ENCODE results near the gene PCDHGB3. TPM values are rescaled to one million over a fixed set of nuclear protein-coding genes. Genes with fewer than 3 reads are reported as not detected.
A peak's percentile ranks its signal among the peaks of the same experiment; 100 is the strongest.
"Not testable (repeated sequence)": the region's sequence is repeated elsewhere in the genome, so short reads cannot be mapped to it uniquely, and the experiment has no call there.

PCDHGB3 gene
- total and polyA plus RNA-seq, 12 donors, result 0.39 to 14.0 (median 9.0) TPM

DNA sequence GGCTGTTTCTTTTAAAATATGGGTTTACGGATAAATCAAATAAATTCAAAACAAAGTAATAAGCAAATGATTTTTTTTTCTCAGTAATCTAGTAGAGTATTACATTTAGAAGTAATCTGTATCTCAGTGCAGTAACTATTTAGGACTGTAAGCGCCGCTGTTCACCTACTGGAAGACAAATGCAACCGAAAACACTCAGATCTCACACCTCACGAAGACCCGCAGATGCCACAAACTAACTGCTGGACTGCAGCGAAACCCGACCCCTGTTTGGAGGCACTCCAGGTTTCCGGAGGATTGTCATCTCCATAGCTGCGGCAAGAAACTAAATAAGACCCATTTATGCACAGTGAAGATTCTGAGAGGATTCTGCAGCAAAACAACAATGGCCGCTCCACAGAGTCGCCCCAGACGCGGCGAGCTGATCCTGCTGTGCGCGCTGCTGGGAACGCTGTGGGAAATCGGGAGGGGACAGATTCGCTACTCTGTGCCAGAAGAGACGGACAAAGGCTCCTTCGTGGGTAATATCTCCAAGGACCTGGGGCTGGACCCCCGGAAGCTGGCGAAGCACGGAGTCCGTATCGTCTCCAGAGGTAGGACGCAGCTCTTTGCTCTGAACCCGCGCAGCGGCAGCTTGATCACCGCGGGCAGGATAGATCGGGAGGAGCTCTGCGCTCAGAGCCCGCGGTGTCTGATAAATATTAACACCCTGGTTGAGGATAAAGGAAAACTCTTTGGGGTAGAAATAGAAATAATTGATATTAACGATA, 22.6 kb downstream of the PCDHGB3 start, which contains the start of gene PCDHGA8:
Gene PCDHGA8, plus strand, starts transcription at position 205 of the 770 bp plus-strand sequence. Its CDS starts 181 bp downstream, at position 386.
- peaks cover 0 to 28% (median 3%) of the 10 kb centered on the region in 9 donors for H3K36me3 ChIP-seq
- DNase-seq, result no peak
- WGBS, 2 donors, result 37 to 40% methylated on average over 38 of the region's 38 CpGs
- TF ChIP-seq, protein P1, sequence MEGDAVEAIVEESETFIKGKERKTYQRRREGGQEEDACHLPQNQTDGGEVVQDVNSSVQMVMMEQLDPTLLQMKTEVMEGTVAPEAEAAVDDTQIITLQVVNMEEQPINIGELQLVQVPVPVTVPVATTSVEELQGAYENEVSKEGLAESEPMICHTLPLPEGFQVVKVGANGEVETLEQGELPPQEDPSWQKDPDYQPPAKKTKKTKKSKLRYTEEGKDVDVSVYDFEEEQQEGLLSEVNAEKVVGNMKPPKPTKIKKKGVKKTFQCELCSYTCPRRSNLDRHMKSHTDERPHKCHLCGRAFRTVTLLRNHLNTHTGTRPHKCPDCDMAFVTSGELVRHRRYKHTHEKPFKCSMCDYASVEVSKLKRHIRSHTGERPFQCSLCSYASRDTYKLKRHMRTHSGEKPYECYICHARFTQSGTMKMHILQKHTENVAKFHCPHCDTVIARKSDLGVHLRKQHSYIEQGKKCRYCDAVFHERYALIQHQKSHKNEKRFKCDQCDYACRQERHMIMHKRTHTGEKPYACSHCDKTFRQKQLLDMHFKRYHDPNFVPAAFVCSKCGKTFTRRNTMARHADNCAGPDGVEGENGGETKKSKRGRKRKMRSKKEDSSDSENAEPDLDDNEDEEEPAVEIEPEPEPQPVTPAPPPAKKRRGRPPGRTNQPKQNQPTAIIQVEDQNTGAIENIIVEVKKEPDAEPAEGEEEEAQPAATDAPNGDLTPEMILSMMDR (IDR thresholded peaks at IDR 0.05), result peak in 4 of 9 donors; percentile 21 to 31 (median 27)
- H3K4me1 ChIP-seq, result peaks cover 0 to 8% (median 0%) of the 10 kb centered on the region in 9 donors
- H3K4me3 ChIP-seq, result no peak within 1 kb of the TSS
- H3K27ac ChIP-seq, result no peak within 1 kb of the TSS
- no peak for ATAC-seq
- intact Hi-C loops (cut with DNase I), result loop anchor here in 1 of 10 donors (5.0 kb wide), 1 partner anchor 40 kb away; the partner anchor contains the start of gene PCDHGB1
- peaks cover 0 to 72% (median 0%) of the 10 kb centered on the region in 7 donors for H3K27me3 ChIP-seq
- H3K9me3 ChIP-seq, result peaks cover 0 to 95% (median 58%) of the 10 kb centered on the region in 11 donors

DNA sequence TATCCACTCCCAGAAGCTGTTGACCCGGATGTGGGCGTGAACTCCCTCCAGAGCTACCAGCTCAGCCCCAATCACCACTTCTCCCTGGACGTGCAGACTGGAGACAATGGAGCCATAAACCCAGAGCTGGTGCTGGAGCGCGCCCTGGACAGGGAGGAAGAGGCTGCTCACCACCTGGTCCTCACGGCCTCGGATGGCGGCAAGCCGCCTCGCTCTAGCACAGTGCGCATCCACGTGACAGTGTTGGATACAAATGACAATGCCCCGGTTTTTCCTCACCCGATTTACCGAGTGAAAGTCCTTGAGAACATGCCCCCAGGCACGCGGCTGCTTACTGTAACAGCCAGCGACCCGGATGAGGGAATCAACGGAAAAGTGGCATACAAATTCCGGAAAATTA, 23.2 kb downstream of the PCDHGB3 start:
- peaks cover 0 to 95% (median 57%) of the 10 kb centered on the region in 11 donors for H3K9me3 ChIP-seq
- peak in 1 of 8 donors; percentile 32 for ATAC-seq
- no peak overlapping the region for H3K4me3 ChIP-seq

DNA sequence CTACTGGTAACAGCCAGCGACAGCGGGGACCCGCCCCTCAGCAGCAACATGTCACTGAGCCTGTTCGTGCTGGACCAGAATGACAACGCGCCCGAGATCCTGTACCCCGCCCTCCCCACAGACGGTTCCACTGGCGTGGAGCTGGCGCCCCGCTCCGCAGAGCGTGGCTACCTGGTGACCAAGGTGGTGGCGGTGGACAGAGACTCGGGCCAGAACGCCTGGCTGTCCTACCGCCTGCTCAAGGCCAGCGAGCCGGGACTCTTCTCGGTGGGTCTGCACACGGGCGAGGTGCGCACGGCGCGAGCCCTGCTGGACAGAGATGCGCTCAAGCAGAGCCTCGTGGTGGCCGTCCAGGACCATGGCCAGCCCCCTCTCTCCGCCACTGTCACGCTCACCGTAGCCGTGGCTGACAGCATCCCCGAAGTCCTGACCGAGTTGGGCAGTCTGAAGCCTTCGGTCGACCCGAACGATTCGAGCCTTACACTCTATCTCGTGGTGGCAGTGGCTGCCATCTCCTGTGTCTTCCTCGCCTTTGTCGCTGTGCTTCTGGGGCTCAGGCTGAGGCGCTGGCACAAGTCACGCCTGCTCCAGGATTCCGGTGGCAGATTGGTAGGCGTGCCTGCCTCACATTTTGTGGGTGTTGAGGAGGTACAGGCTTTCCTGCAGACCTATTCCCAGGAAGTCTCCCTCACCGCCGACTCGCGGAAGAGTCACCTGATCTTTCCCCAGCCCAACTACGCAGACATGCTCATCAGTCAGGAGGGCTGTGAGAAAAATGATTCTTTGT, 24.6 kb downstream of the PCDHGB3 start:
- H3K27ac ChIP-seq, ATAC-seq, DNase-seq, H3K4me1 ChIP-seq, H3K4me3 ChIP-seq: not testable (repeated sequence)
- WGBS, 2 donors, result 40 to 45% methylated on average over 42 to 44 of the region's 53 CpGs
- Histone ChIP-seq H3K27me3 (peaks cover 0 to 73% (median 0%) of the 10 kb centered on the region in 7 donors), H3K36me3 (peaks cover 0 to 30% (median 3%) of the 10 kb centered on the region in 9 donors), H3K9me3 (peaks cover 0 to 94% (median 55%) of the 10 kb centered on the region in 11 donors)
- intact Hi-C loops (cut with DNase I), result loop anchor here in 1 of 10 donors (5.0 kb wide), 1 partner anchor 42 kb away; the partner anchor contains the start of gene PCDHGB1

More for the DNA sequence above, 23.2 kb downstream of the PCDHGB3 start:
- WGBS, 2 donors, result 46 to 54% methylated on average over 21 of the region's 21 CpGs
- Histone ChIP-seq H3K4me1 (peaks cover 0 to 8% (median 0%) of the 10 kb centered on the region in 9 donors), H3K36me3 (peaks cover 0 to 28% (median 3%) of the 10 kb centered on the region in 9 donors), H3K27ac (no peak overlapping the region), H3K27me3 (peaks cover 0 to 74% (median 0%) of the 10 kb centered on the region in 7 donors)
- no peak for DNase-seq
- TF ChIP-seq, protein P1 (IDR thresholded peaks at IDR 0.05), result no peak
- intact Hi-C loops (cut with DNase I), result loop anchor here in 1 of 10 donors (5.0 kb wide), 1 partner anchor 41 kb away; the partner anchor contains the start of gene PCDHGB1

DNA sequence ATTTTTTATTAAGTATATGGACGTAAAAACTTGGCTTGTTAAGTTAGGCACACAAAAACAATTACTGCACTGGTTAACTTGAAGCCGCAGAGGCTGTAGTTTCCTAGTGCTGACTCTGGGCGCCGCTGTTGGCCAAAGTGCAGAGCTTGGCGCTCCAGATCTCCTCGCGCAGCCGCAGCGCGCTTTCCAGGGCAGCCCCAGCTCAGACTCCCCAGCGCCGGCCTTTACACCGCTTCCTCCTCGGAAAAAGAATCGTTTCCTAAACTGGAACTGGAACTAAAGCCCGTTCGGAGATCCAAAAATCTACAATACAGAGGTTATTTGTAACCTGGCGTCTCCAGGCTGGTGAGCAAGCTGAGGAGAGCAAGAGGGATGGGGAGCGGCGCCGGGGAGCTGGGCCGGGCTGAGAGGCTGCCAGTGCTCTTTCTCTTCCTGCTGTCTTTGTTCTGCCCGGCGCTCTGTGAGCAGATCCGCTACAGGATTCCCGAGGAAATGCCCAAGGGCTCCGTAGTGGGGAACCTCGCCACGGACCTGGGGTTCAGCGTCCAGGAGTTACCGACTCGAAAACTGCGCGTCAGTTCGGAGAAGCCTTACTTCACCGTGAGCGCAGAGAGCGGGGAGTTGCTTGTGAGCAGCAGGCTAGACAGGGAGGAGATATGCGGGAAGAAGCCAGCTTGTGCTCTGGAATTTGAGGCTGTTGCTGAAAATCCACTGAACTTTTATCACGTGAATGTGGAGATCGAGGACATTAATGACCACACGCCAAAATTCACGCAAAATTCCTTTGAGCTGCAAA, 27.9 kb downstream of the PCDHGB3 start, which contains the start of gene PCDHGB5:
Gene PCDHGB5, plus strand, starts transcription at position 192 of the 796 bp plus-strand sequence. Its CDS starts 181 bp downstream, at position 373.
- intact Hi-C loops (cut with DNase I); H3K4me1 ChIP-seq: not testable (repeated sequence)
- H3K9me3 ChIP-seq, result peaks cover 0 to 94% (median 49%) of the 10 kb centered on the region in 11 donors
- peak; percentile 80 to 98 (median 92) for ATAC-seq
- H3K36me3 ChIP-seq, result peaks cover 0 to 31% (median under 1%) of the 10 kb centered on the region in 9 donors
- peak within 1 kb of the TSS in 7 of 10 donors; percentile 22 to 46 (median 42) for H3K4me3 ChIP-seq
- TF ChIP-seq, protein P1 (IDR thresholded peaks at IDR 0.05), result peak; percentile 33 to 68 (median 62)
- DNase-seq, result peak in 1 of 2 donors; percentile 50
- peak within 1 kb of the TSS in 3 of 10 donors; percentile 44 to 49 (median 45) for H3K27ac ChIP-seq
- WGBS, 2 donors, result 11 to 15% methylated on average over 23 to 24 of the region's 43 CpGs
- H3K27me3 ChIP-seq, result peaks cover 0 to 84% (median 0%) of the 10 kb centered on the region in 7 donors

Measured in heart right ventricle (tissue), 16 donors.